ENCODE measurements around the gene TCF12.

- TF ChIP-seq POLR2A (IDR thresholded peaks at IDR 0.05) = no peak
- no peak for TF ChIP-seq CTCF (IDR thresholded peaks at IDR 0.05)
- TF ChIP-seq POLR2AphosphoS5 (IDR thresholded peaks at IDR 0.05) = no peak
Measured at GRCh38 chr15:57118013-57118799, 199.8 kb downstream of the TCF12 start.

Data from transverse colon (tissue), 4 donors.